ENCODE results near the gene ZC3H4.
"Not testable (repeated sequence)": the region's sequence is repeated elsewhere in the genome, so short reads cannot be mapped to it uniquely, and the experiment has no call there.

ZC3H4 gene

GRCh38 chr19:47107202-47107952 lies 6.2 kb downstream of the ZC3H4 start:
- no peak for FAIRE-seq

- FAIRE-seq = no peak
Measured at GRCh38 chr19:47106821-47107201, 6.8 kb downstream of the ZC3H4 start.

GRCh38 chr19:47105874-47106273 lies 7.7 kb downstream of the ZC3H4 start:
- FAIRE-seq = no peak

- no peak for FAIRE-seq
Measured at GRCh38 chr19:47104680-47105079, 8.9 kb downstream of the ZC3H4 start.

- no peak for FAIRE-seq
Measured at GRCh38 chr19:47102346-47103060, 11.1 kb downstream of the ZC3H4 start.

GRCh38 chr19:47101116-47101515 lies 12.5 kb downstream of the ZC3H4 start:
- not testable (repeated sequence) for FAIRE-seq

- FAIRE-seq = no peak
Measured at GRCh38 chr19:47100290-47100689, 13.3 kb downstream of the ZC3H4 start.

GRCh38 chr19:47099576-47100050 lies 14.0 kb downstream of the ZC3H4 start:
- no peak for FAIRE-seq

- FAIRE-seq = no peak
Measured at GRCh38 chr19:47098608-47099007, 15.0 kb downstream of the ZC3H4 start.

- FAIRE-seq = no peak
Measured at GRCh38 chr19:47097396-47098201, 16.0 kb downstream of the ZC3H4 start.

- FAIRE-seq = no peak
Measured at GRCh38 chr19:47096721-47097120, 16.9 kb downstream of the ZC3H4 start.

- peak; percentile 10 for FAIRE-seq
Measured at GRCh38 chr19:47096100-47096704, 17.4 kb downstream of the ZC3H4 start.

GRCh38 chr19:47095476-47096099 lies 18.0 kb downstream of the ZC3H4 start:
- FAIRE-seq = no peak

- no peak for FAIRE-seq
Measured at GRCh38 chr19:47094557-47095475, 18.8 kb downstream of the ZC3H4 start.

GRCh38 chr19:47093841-47094240 lies 19.7 kb downstream of the ZC3H4 start:
- no peak for FAIRE-seq

GRCh38 chr19:47093254-47093653 lies 20.3 kb downstream of the ZC3H4 start:
- no peak for FAIRE-seq

- no peak for FAIRE-seq
Measured at GRCh38 chr19:47089767-47090350, 23.7 kb downstream of the ZC3H4 start.

GRCh38 chr19:47086280-47086679 lies 27.3 kb downstream of the ZC3H4 start:
- FAIRE-seq = no peak

GRCh38 chr19:47084879-47085439 lies 28.6 kb downstream of the ZC3H4 start:
- no peak for FAIRE-seq

- FAIRE-seq = no peak
Measured at GRCh38 chr19:47082493-47082892, 31.1 kb downstream of the ZC3H4 start.

- no peak for FAIRE-seq
Measured at GRCh38 chr19:47081095-47081494, 32.5 kb downstream of the ZC3H4 start.
